Spleen (tissue), 11 donors: Measurements from ENCODE around the gene RALGAPA1. TPM values are rescaled to one million over a fixed set of nuclear protein-coding genes. Genes with fewer than 3 reads are reported as not detected.
"Not testable (repeated sequence)": the region's sequence is repeated elsewhere in the genome, so short reads cannot be mapped to it uniquely, and the experiment has no call there.

Experiments used
- DNase-seq: peaks from one replicate; pipeline ENCODE4 v3.0.0-alpha.2; 2020
- H3K27ac ChIP-seq, 8 donors: fragments of 200-600 bp; sonication (generic) in 7 of 8; 1 replicate in 4 of 8; 2 replicates in 4 of 8; pipeline versions ENCODE4 v1.5.0 to v1.8.0; 2016 to 2021; ENCODE audit warnings: inconsistent platforms in 4 of 8, mild to moderate bottlenecking in 4 of 8, moderate library complexity in 1 of 8
- H3K27me3 ChIP-seq, 7 donors: fragments of 200-600 bp; sonication (generic) in 6 of 7; replicated peaks in 1 of 7; 1 replicate in 4 of 7; 2 replicates in 3 of 7; pipeline versions ENCODE4 v1.5.0 to v1.8.0; 2016 to 2021; ENCODE audit warnings: inconsistent platforms in 3 of 7, mild to moderate bottlenecking in 1 of 7
- H3K36me3 ChIP-seq, 6 donors: fragments of 200-600 bp; sonication (generic) in 5 of 6; 1 replicate in 4 of 6; 2 replicates in 2 of 6; pipeline versions ENCODE4 v1.5.0 to v1.8.0; 2016 to 2021; ENCODE audit warnings: inconsistent platforms in 2 of 6
- H3K4me1 ChIP-seq, 6 donors: fragments of 200-600 bp; sonication (generic) in 5 of 6; 1 replicate in 3 of 6; 2 replicates in 3 of 6; pipeline versions ENCODE4 v1.5.0 to v1.8.0; 2016 to 2021; ENCODE audit warnings: inconsistent platforms in 3 of 6
- H3K4me3 ChIP-seq, 8 donors: fragments of 200-600 bp; sonication (generic) in 7 of 8; 1 replicate in 4 of 8; 2 replicates in 4 of 8; pipeline versions ENCODE4 v1.5.0 to v1.8.0; 2016 to 2021; ENCODE audit warnings: inconsistent platforms in 4 of 8, mild to moderate bottlenecking in 4 of 8, moderate library complexity in 2 of 8
- H3K9me3 ChIP-seq, 8 donors: fragments of 200-600 bp; sonication (generic) in 7 of 8; 1 replicate in 4 of 8; 2 replicates in 4 of 8; pipeline versions ENCODE4 v1.5.0 to v1.8.0; 2016 to 2021; ENCODE audit warnings: inconsistent platforms in 4 of 8
- CTCF ChIP-seq, 11 experiments: fragments of 200-600 bp in 7 of 11; fragments of 450-650 bp in 4 of 11; sonication (generic) in 4 of 11; IDR thresholded peaks in 8 of 11; conservative IDR thresholded peaks in 3 of 11; 1 replicate in 7 of 11; 2 replicates in 4 of 11; pipeline versions ENCODE4 v1.4.0 to v1.8.0; 2016 to 2021; ENCODE audit warnings: antibody characterized with exemption in 11 of 11, inconsistent platforms in 4 of 11, mild to moderate bottlenecking in 1 of 11
- POLR2A ChIP-seq, 3 donors: fragments of 450-650 bp; IDR thresholded peaks; one replicate each; pipeline ENCODE4 v1.5.1; 2017; ENCODE audit warnings: antibody characterized with exemption in 3 of 3, mild to moderate bottlenecking in 1 of 3
- POLR2AphosphoS5 ChIP-seq, 3 donors: sonication (generic); formaldehyde crosslinking; IDR thresholded peaks; one replicate each; pipeline ENCODE4 v1.5.1; 2017; ENCODE audit warnings: antibody characterized with exemption in 3 of 3
- WGBS, 5 donors: extraction: QIAGEN DNeasy Blood & Tissue Kit in 3 of 5; methylation state at CpG; one replicate each; pipeline versions ENCODE4 v1.1.5 to v1.1.7; 2013 to 2018; 5-methylcytosine and 5-hydroxymethylcytosine counted together
- intact Hi-C: fragments of 100-400 bp; cut with DNase I; formaldehyde crosslinking; loops from one replicate; pipeline ENCODE4 v1.15.0; 2023; ENCODE audit warnings: low total_unique reads
- polyA plus RNA-seq, 3 donors: library from polyadenylated mRNA; stranded (reverse); fragments of 200-250 nt; gene quantifications; one replicate each; pipeline ENCODE4 v1.2.1, GENCODE V29; 2013
- total RNA-seq, 7 donors: library from RNA; depleted of rRNA in 3 of 7; stranded (reverse); fragments of >200 nt in 3 of 7; fragmentation: NEBNext Ultra II Directional in 4 of 7; extraction: Animal tissue kit (Norgen Biotek cat#: 25700) in 4 of 7; gene quantifications; one replicate each; pipeline versions ENCODE4 v1.1.0 to v1.2.1, GENCODE V29; 2016 to 2021
- donor health status: healthy with polysubstance abuse.
- donor health status: DM: no; HTN: no; CAD: no; lungs with moderate emphysema.
- donor health status: DM: no; HTN: no; CAD: no.
- donor health status: Bipolar disorder and iron deficiency.
- donor health status: healthy.
- donor health status: DM: no; HTN: no; CAD: no.
- donor health status: DM: yes; HTN: yes; CAD: no.

RALGAPA1 gene
- total and polyA plus RNA-seq, 10 donors = 9.7 to 76.0 (median 52.2) TPM

DNA sequence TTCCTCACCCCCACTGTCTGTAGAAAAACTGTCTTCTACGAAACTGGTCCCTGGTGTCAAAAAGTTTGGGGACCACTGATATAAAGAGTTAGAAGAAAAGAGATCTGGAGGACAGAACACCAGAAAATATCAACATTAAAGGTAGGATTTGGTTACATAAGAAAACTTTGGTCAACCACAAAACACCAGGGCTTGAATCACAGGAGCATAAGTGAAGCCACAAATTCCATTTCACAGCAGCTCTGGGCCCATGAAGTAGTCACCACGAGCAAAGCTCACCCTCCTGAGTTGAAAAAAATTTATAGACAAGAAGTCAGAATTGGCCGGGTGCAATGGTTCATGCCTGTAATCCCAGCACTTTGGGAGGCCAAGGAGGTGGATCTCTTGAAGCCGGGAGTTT lies 19.4 kb downstream of the RALGAPA1 start:
- no peak for DNase-seq
- Histone ChIP-seq H3K9me3 (no peaks in the 10 kb centered on the region), H3K4me3 (no peak overlapping the region), H3K36me3 (peaks cover 0 to 5% (median 0%) of the 10 kb centered on the region in 6 donors), H3K4me1 (no peaks in the 10 kb centered on the region), H3K27me3 (no peaks in the 10 kb centered on the region), H3K27ac (no peak overlapping the region)
- no peak for TF ChIP-seq POLR2A (IDR thresholded peaks at IDR 0.05)
- TF ChIP-seq POLR2AphosphoS5 (IDR thresholded peaks at IDR 0.05) = no peak
- no peak for TF ChIP-seq CTCF (IDR thresholded peaks at IDR 0.05 in 8 of 11, conservative IDR thresholded peaks at IDR 0.05 in 3 of 11)
- intact Hi-C loops = no loop called here
- 78 to 89% (median 85%) methylated on average over 4 of the region's 4 CpGs for WGBS, 5 donors

DNA sequence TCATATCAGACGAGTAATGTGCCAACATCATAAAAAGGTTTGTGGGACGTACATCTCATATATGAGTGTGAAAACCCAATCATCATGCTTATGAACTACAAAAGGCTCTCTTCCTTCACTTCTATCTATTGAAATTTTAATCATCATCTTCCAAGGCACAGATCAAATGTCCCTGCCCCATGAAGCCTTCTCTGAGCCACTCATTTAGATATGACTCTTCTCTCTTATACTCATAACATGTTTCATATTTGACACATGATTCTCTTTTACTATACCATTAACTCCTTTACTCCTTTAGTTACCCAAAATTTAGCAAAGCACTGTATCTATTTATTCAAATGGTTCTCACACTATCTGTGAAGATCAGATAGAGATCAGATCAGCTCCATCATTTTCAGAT lies 22.2 kb downstream of the RALGAPA1 start:
- TF ChIP-seq POLR2AphosphoS5 (IDR thresholded peaks at IDR 0.05) (no peak), CTCF (IDR thresholded peaks at IDR 0.05 in 8 of 11, conservative IDR thresholded peaks at IDR 0.05 in 3 of 11) (no peak), POLR2A (IDR thresholded peaks at IDR 0.05) (no peak)
- H3K9me3 ChIP-seq = peaks cover 0 to 11% (median 7%) of the 10 kb centered on the region in 8 donors
- no peak for DNase-seq
- WGBS, 5 donors = 85 to 96% (median 90%) methylated on average over 2 of the region's 2 CpGs
- peaks cover 0 to 5% (median 0%) of the 10 kb centered on the region in 6 donors for H3K36me3 ChIP-seq
- no peak overlapping the region for H3K4me3 ChIP-seq
- no peak overlapping the region for H3K27ac ChIP-seq
- no peaks in the 10 kb centered on the region for H3K4me1 ChIP-seq
- intact Hi-C loops = no loop called here
- no peaks in the 10 kb centered on the region for H3K27me3 ChIP-seq

DNA sequence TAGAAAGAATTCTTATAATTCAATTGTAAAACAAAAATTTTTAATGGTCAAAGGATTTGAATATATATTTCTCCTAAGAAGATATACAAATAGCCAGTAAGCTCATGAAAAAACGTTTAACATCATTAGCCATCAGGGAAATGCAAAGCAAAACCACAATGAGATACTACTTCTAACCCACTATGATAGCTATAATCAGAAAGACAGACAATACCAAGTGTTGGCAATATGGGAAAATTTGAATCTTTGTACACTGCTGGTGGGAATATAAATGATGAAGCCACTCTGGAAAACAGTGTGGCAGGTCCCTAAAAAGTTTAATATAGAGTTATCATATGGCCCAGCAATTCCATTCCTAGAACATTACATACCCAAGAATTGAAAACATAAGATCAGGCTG lies 25.4 kb downstream of the RALGAPA1 start:
- DNase-seq = no peak
- no peaks in the 10 kb centered on the region for H3K27me3 ChIP-seq
- no peak overlapping the region for H3K4me3 ChIP-seq
- intact Hi-C loops = no loop called here
- no peak overlapping the region for H3K27ac ChIP-seq
- no peaks in the 10 kb centered on the region for H3K4me1 ChIP-seq
- 46 to 68% (median 55%) methylated on average over 1 of the region's 1 CpG for WGBS, 5 donors
- H3K36me3 ChIP-seq = peaks cover 0 to 5% (median 0%) of the 10 kb centered on the region in 6 donors
- H3K9me3 ChIP-seq = peaks cover 0 to 34% (median 32%) of the 10 kb centered on the region in 8 donors
- TF ChIP-seq POLR2A (IDR thresholded peaks at IDR 0.05) = no peak
- no peak for TF ChIP-seq CTCF (IDR thresholded peaks at IDR 0.05 in 8 of 11, conservative IDR thresholded peaks at IDR 0.05 in 3 of 11)
- no peak for TF ChIP-seq POLR2AphosphoS5 (IDR thresholded peaks at IDR 0.05)

GRCh38 chr14:35779368-35779767 lies 29.7 kb downstream of the RALGAPA1 start:
- TF ChIP-seq POLR2AphosphoS5 (IDR thresholded peaks at IDR 0.05) (no peak), POLR2A (IDR thresholded peaks at IDR 0.05) (no peak), CTCF (IDR thresholded peaks at IDR 0.05 in 8 of 11, conservative IDR thresholded peaks at IDR 0.05 in 3 of 11) (no peak)
- no peak overlapping the region for H3K4me3 ChIP-seq
- no peaks in the 10 kb centered on the region for H3K27me3 ChIP-seq
- H3K4me1 ChIP-seq = no peaks in the 10 kb centered on the region
- H3K27ac ChIP-seq = no peak overlapping the region
- 94 to 98% (median 96%) methylated on average over 3 of the region's 3 CpGs for WGBS, 5 donors
- peaks cover 0 to 12% (median 0%) of the 10 kb centered on the region in 6 donors for H3K36me3 ChIP-seq
- peaks cover 0 to 34% (median 32%) of the 10 kb centered on the region in 8 donors for H3K9me3 ChIP-seq
- no peak for DNase-seq
- intact Hi-C loops = no loop called here

- not testable (repeated sequence) for DNase-seq, H3K4me1 ChIP-seq
- H3K9me3 ChIP-seq = peaks cover 0 to 33% (median 31%) of the 10 kb centered on the region in 8 donors
These were observed 31.5 kb downstream of the RALGAPA1 start for GRCh38 chr14:35777550-35777949.

More at GRCh38 chr14:35777550-35777949, 31.5 kb downstream of the RALGAPA1 start:
- peaks cover 0 to 18% (median 0%) of the 10 kb centered on the region in 6 donors for H3K36me3 ChIP-seq
- intact Hi-C loops, H3K27ac ChIP-seq, H3K27me3 ChIP-seq, H3K4me3 ChIP-seq: not testable (repeated sequence)
- WGBS, 5 donors = 96 to 97% (median 97%) methylated on average over 5 of the region's 5 CpGs
